HepG2 (cell line): ENCODE results near the gene MXD3. TPM values are rescaled to one million over a fixed set of nuclear protein-coding genes. Genes with fewer than 3 reads are reported as not detected.

ENCODE experiments used
- ELF4 ChIP-seq: sonication (generic); formaldehyde crosslinking; IDR thresholded peaks from 2 replicates; pipeline ENCODE4 v1.5.0; 2020; ENCODE audit warnings: missing genetic modification reagents, mild to moderate bottlenecking, moderate library complexity, borderline replicate concordance
- FOXA3 ChIP-seq: IDR thresholded peaks from 2 replicates; pipeline ENCODE4 v1.6.1; 2016; ENCODE audit warnings: missing genetic modification reagents, missing compliant biosample characterization
- HHEX ChIP-seq: IDR thresholded peaks from 2 replicates; pipeline ENCODE4 v1.6.1; 2016; ENCODE audit warnings: control low read depth
- ISL2 ChIP-seq: sonication (generic); formaldehyde crosslinking; IDR thresholded peaks from 2 replicates; pipeline ENCODE4 v1.5.0; 2020; ENCODE audit warnings: missing genetic modification reagents
- JDP2 ChIP-seq: sonication (generic); formaldehyde crosslinking; IDR thresholded peaks from 2 replicates; pipeline ENCODE4 v1.8.1; 2022; ENCODE audit warnings: missing genetic modification reagents, borderline replicate concordance
- JUND ChIP-seq: sonication (generic); formaldehyde crosslinking; IDR thresholded peaks from 2 replicates; pipeline ENCODE4 v1.8.0; 2022; ENCODE audit warnings: mild to moderate bottlenecking, missing genetic modification reagents
- KDM3A ChIP-seq: IDR thresholded peaks from 2 replicates; pipeline ENCODE4 v1.6.1; 2018; ENCODE audit warnings: low read depth, missing compliant biosample characterization
- MED8 ChIP-seq: sonication (generic); formaldehyde crosslinking; IDR thresholded peaks from 2 replicates; pipeline ENCODE4 v1.8.1; 2023; ENCODE audit warnings: mild to moderate bottlenecking, missing genetic modification reagents; ENCODE audit not compliant: insufficient replicate concordance
- MLX ChIP-seq: IDR thresholded peaks from 2 replicates; pipeline ENCODE4 v1.6.1; 2016
- NFKB2 ChIP-seq: sonication (generic); formaldehyde crosslinking; IDR thresholded peaks from 2 replicates; pipeline ENCODE4 v1.4.0; 2020; ENCODE audit warnings: missing genetic modification reagents, borderline replicate concordance
- NONO ChIP-seq, 2 experiments: fragments of 450-650 bp in 1 of 2; sonication (generic) in 1 of 2; formaldehyde crosslinking in 1 of 2; IDR thresholded peaks in 1 of 2; conservative IDR thresholded peaks in 1 of 2; 2 replicates each; pipeline versions ENCODE4 v1.6.1 to v1.8.0; 2017 to 2022; ENCODE audit warnings: mild to moderate bottlenecking in 1 of 2, missing genetic modification reagents in 1 of 2, moderate library complexity in 1 of 2
- POLR2A ChIP-seq, 2 experiments: IDR thresholded peaks; 2 replicates each; pipeline ENCODE4 v1.6.1; 2011; ENCODE audit warnings: low read depth in 2 of 2, low read length in 2 of 2, mild to moderate bottlenecking in 1 of 2, moderate library complexity in 1 of 2; ENCODE audit not compliant: insufficient read depth in 1 of 2
- PRDM10 ChIP-seq: sonication (generic); formaldehyde crosslinking; IDR thresholded peaks from 2 replicates; pipeline ENCODE4 v1.4.0; 2020; ENCODE audit warnings: low read depth, missing genetic modification reagents
- RARA ChIP-seq: IDR thresholded peaks from 2 replicates; pipeline ENCODE4 v1.6.1; 2016; ENCODE audit warnings: missing genetic modification reagents, missing compliant biosample characterization
- TBX3 ChIP-seq: fragments of 450-650 bp; IDR thresholded peaks from 2 replicates; pipeline ENCODE4 v1.6.1; 2017; ENCODE audit warnings: antibody characterized with exemption, mild to moderate bottlenecking, inconsistent platforms, borderline replicate concordance
- USF2 ChIP-seq, 2 experiments: sonication (generic) in 1 of 2; formaldehyde crosslinking in 1 of 2; IDR thresholded peaks; 2 replicates each; pipeline versions ENCODE4 v1.5.1 to v1.6.1; 2011 to 2020; ENCODE audit warnings: borderline replicate concordance in 1 of 2, low read depth in 1 of 2, low read length in 1 of 2, mild to moderate bottlenecking in 1 of 2, missing genetic modification reagents in 1 of 2, moderate library complexity in 1 of 2
- ZMYM3 ChIP-seq: sonication (generic); formaldehyde crosslinking; IDR thresholded peaks from 2 replicates; pipeline ENCODE4 v1.5.1; 2020; ENCODE audit warnings: mild to moderate bottlenecking, missing genetic modification reagents
- ZNF343 ChIP-seq: sonication (generic); formaldehyde crosslinking; IDR thresholded peaks from 2 replicates; pipeline ENCODE4 v1.4.0; 2020; ENCODE audit warnings: mild to moderate bottlenecking, missing genetic modification reagents
- ZNF367 ChIP-seq: sonication (generic); formaldehyde crosslinking; IDR thresholded peaks from 2 replicates; pipeline ENCODE4 v1.4.0; 2020; ENCODE audit warnings: missing genetic modification reagents, borderline replicate concordance
- ZNF441 ChIP-seq: sonication (generic); formaldehyde crosslinking; IDR thresholded peaks from 2 replicates; pipeline ENCODE4 v1.7.0; 2021; ENCODE audit warnings: missing genetic modification reagents, borderline replicate concordance
- ZNF468 ChIP-seq: sonication (generic); formaldehyde crosslinking; IDR thresholded peaks from 2 replicates; pipeline ENCODE4 v1.8.0; 2022; ENCODE audit warnings: mild to moderate bottlenecking, moderate library complexity, missing genetic modification reagents
- ZNF670 ChIP-seq: sonication (generic); formaldehyde crosslinking; IDR thresholded peaks from 2 replicates; pipeline ENCODE4 v1.8.0; 2022; ENCODE audit warnings: mild to moderate bottlenecking, missing genetic modification reagents, borderline replicate concordance
- ZNF746 ChIP-seq: sonication (generic); formaldehyde crosslinking; IDR thresholded peaks from 2 replicates; pipeline ENCODE4 v1.8.0; 2022; ENCODE audit warnings: mild to moderate bottlenecking, missing genetic modification reagents
- ZNF891 ChIP-seq: sonication (generic); formaldehyde crosslinking; IDR thresholded peaks from 2 replicates; pipeline ENCODE4 v1.5.0; 2020; ENCODE audit warnings: mild to moderate bottlenecking, missing genetic modification reagents
- polyA plus RNA-seq, 8 experiments: library from polyadenylated mRNA; depleted of rRNA in 3 of 8; stranded (reverse) in 7 of 8; unstranded in 1 of 8; fragments of >200 nt; fragmentation: Illumina TruSeq in 4 of 8; extraction: Trizol in 4 of 8; gene quantifications; 2 replicates each; pipeline versions ENCODE4 v1.2.1 to v1.2.3, GENCODE V29; 2011 to 2016; ENCODE audit warnings: low read depth in 4 of 8, missing spikeins in 1 of 8, mixed read lengths in 1 of 8; ENCODE audit not compliant: insufficient read depth in 1 of 8
- total RNA-seq, 5 experiments: library from RNA; depleted of rRNA; stranded (reverse); fragments of >200 nt; fragmentation: Illumina TruSeq; extraction: Trizol; gene quantifications; 2 replicates each; pipeline ENCODE4 v1.2.3, GENCODE V29; 2016; ENCODE audit warnings: low read depth in 1 of 5

MXD3 gene
- total and polyA plus RNA-seq, 2 of the 13 experiments (the other 11 are each of a cell fraction or from before 2014, with no cell fraction given): 10.5 to 12.8 TPM

- TF ChIP-seq USF2 (IDR thresholded peaks at IDR 0.05; ENCODE audit: low read depth, low read length): no peak
- no peak for TF ChIP-seq USF2 (CRISPR knock-in tag; IDR thresholded peaks at IDR 0.05; ENCODE audit: borderline replicate concordance)
- TF ChIP-seq NFKB2 (CRISPR knock-in tag): 0 out of 2 replicates have a peak, but pooled peaks have one; percentile 37
- TF ChIP-seq ZNF670 (CRISPR knock-in tag): no peak
- no peak for TF ChIP-seq JDP2
- no peak for TF ChIP-seq ELF4 (CRISPR knock-in tag)
- no peak for TF ChIP-seq POLR2A (IDR thresholded peaks at IDR 0.05; ENCODE audit: insufficient read depth in 1 of 2, low read depth in 2 of 2, low read length in 2 of 2)
- no peak for TF ChIP-seq MLX (CRISPR knock-in tag)
- TF ChIP-seq TBX3: no peak
- no peak for TF ChIP-seq ZNF367 (CRISPR knock-in tag)
- no peak; the same call in 1 of the 2 replicates for TF ChIP-seq FOXA3 (CRISPR knock-in tag)
- TF ChIP-seq NONO (IDR thresholded peaks at IDR 0.05): no peak
- TF ChIP-seq NONO (CRISPR knock-in tag; conservative IDR thresholded peaks at IDR 0.05): no peak
- no peak for TF ChIP-seq HHEX (CRISPR knock-in tag)
- no peak for TF ChIP-seq MED8
- TF ChIP-seq PRDM10 (CRISPR knock-in tag): no peak
- TF ChIP-seq ISL2 (CRISPR knock-in tag): no peak
- TF ChIP-seq ZNF343 (CRISPR knock-in tag): no peak
- 0 out of 2 replicates have a peak, but pooled peaks have one; percentile 30 for TF ChIP-seq KDM3A (CRISPR knock-in tag)
- TF ChIP-seq ZNF746 (CRISPR knock-in tag): no peak
- peak; percentile 50; the same call in 1 of the 2 replicates for TF ChIP-seq ZMYM3
- TF ChIP-seq ZNF441 (CRISPR knock-in tag): no peak
- TF ChIP-seq RARA (CRISPR knock-in tag): no peak
- no peak for TF ChIP-seq ZNF468 (CRISPR knock-in tag)
- TF ChIP-seq JUND (CRISPR knock-in tag): no peak
- TF ChIP-seq ZNF891: no peak
Observed at GRCh38 chr5:177309351-177310191, 2.1 kb downstream of the MXD3 start (continued).
